ENCODE data around the gene GTPBP3. TPM values are rescaled to one million over a fixed set of nuclear protein-coding genes. Genes with fewer than 3 reads are reported as not detected.

Gene GTPBP3
- total RNA-seq, 1 donor: 14.2 TPM

GRCh38 chr19:17339088-17339741 is 1.9 kb downstream of the GTPBP3 start:
- H3K4me3 ChIP-seq (ENCODE audit: low read depth, low read length): no peak overlapping the region
- no peak for DNase-seq (ENCODE audit: low read depth)
- TF ChIP-seq, protein P1, sequence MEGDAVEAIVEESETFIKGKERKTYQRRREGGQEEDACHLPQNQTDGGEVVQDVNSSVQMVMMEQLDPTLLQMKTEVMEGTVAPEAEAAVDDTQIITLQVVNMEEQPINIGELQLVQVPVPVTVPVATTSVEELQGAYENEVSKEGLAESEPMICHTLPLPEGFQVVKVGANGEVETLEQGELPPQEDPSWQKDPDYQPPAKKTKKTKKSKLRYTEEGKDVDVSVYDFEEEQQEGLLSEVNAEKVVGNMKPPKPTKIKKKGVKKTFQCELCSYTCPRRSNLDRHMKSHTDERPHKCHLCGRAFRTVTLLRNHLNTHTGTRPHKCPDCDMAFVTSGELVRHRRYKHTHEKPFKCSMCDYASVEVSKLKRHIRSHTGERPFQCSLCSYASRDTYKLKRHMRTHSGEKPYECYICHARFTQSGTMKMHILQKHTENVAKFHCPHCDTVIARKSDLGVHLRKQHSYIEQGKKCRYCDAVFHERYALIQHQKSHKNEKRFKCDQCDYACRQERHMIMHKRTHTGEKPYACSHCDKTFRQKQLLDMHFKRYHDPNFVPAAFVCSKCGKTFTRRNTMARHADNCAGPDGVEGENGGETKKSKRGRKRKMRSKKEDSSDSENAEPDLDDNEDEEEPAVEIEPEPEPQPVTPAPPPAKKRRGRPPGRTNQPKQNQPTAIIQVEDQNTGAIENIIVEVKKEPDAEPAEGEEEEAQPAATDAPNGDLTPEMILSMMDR (IDR thresholded peaks at IDR 0.05; ENCODE audit: insufficient read depth, low read depth, low read length): no peak

DNA sequence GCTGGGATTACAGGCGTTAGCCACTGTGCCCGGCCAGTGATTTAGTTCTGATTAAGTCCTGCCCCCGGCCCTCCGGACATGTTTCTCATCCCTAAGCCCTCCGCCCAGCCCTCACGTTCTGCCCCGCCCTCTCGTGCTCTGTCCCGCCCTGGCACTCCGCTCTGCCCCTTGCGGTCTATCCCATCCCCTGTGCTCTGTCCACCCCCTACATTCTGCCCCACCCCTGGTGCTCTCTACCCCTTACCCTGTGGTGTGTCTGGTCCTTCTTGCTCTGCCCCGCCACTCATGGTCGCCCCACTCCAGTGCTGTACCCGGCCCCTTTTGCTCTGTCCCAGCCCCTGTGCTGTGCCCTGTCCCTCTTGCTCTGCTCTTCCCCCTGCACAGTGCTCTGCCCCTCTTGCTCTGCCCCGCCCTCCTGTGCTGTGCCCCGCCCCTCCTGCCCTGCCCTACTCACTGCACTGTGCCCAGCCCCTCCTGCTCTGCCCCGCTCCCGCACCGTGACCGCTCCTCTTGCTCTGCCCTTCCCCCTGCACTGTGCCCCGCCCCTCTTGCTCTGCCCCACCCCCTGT is 3.0 kb downstream of the GTPBP3 start:
- TF ChIP-seq, protein P1 (IDR thresholded peaks at IDR 0.05; ENCODE audit: insufficient read depth, low read depth, low read length): no peak
- no peak for DNase-seq (ENCODE audit: low read depth)

DNA sequence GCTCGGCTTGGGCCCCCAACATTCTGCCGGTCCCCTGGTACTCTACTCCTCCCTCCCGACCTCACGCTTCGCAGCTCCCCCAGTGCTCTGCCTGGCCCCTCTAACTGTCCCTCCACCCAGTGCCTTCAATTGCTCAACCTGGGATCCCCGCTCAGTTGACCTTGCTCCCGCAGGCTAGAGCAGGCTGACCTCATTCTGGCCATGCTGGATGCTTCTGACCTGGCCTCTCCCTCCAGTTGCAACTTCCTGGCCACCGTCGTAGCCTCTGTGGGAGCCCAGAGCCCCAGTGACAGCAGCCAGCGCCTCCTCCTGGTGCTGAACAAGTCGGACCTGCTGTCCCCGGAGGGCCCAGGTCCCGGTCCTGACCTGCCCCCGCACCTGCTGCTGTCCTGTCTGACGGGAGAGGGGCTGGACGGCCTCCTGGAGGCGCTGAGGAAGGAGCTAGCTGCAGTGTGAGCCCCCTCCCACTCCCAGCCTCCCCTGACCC is 3.6 kb downstream of the GTPBP3 start:
- H3K4me3 ChIP-seq (ENCODE audit: low read depth, low read length): no peak overlapping the region
- TF ChIP-seq, protein P1 (IDR thresholded peaks at IDR 0.05; ENCODE audit: insufficient read depth, low read depth, low read length): no peak
- no peak for DNase-seq (ENCODE audit: low read depth)

More for the DNA sequence above, 3.0 kb downstream of the GTPBP3 start:
- H3K4me3 ChIP-seq (ENCODE audit: low read depth, low read length): no peak overlapping the region

DNA sequence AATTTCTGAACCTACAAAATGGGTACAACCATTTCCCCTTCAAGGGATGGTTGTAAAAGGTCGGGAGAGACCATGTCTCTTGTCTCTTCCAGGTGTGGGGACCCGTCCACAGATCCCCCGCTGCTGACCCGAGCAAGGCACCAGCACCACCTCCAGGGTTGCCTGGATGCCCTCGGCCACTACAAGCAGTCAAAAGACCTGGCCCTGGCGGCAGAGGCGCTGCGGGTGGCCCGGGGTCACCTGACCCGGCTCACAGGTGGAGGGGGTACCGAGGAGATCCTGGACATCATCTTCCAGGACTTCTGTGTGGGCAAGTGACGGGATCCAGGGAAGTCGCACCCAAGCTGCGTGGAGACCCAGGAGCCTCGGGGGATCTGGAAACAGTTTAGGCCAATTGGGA is 4.0 kb downstream of the GTPBP3 start:
- TF ChIP-seq, protein P1 (IDR thresholded peaks at IDR 0.05; ENCODE audit: insufficient read depth, low read depth, low read length): no peak
- DNase-seq (ENCODE audit: low read depth): no peak
- no peak overlapping the region for H3K4me3 ChIP-seq (ENCODE audit: low read depth, low read length)

DNA sequence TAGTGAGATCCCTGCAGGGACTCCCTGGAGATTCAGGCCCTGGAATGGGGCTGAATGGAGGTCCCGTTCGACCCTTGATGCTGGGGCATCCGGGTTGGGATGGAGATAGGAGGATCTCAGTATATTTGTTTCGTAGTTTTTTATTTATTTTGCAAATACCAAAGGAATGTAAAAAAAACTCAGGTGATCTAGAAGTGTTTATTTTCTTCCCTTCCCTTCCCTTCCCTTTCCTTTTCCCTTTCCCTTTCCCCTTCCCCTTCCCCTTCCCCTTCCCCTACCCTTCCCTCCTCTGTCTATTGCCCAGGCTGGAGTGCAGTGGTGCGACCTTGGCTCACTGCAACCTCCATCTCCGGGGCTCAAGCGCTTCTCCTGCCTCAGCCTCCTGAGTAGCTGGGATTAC is 4.5 kb downstream of the GTPBP3 start:
- no peak for DNase-seq (ENCODE audit: low read depth)
- TF ChIP-seq, protein P1 (IDR thresholded peaks at IDR 0.05; ENCODE audit: insufficient read depth, low read depth, low read length): no peak
- H3K4me3 ChIP-seq (ENCODE audit: low read depth, low read length): no peak overlapping the region

DNA sequence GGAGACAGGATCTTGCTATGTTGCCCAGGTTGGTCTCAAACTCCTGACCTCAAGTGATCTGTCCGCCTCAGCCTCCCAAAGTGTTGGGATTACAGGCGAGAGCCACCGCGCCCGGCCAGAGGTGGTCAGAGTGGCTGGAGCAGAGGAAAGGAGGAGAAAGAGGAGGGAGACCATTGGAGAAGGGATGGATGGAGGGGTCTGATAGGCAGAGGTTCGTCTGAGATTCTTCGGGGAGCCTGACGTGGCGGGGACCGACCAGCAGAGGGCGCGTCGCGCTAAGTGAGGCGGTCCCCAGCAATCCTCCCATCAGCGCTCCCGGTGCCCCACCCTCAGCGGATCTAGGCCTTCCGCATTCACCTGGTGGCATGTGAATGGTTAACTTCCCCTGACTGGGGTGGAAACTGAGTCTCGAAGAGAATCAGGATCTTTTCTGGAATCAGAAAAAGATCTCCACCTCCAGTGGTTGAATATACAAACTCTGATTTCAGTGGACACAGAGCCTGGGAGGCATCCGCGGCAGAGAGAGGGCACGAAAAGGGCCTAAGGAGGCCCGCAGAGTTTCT is 8.8 kb downstream of the GTPBP3 start:
- TF ChIP-seq, protein P1 (IDR thresholded peaks at IDR 0.05; ENCODE audit: insufficient read depth, low read depth, low read length): peak; percentile 86
- H3K4me3 ChIP-seq (ENCODE audit: low read depth, low read length): no peak overlapping the region
- peak; percentile 57 for DNase-seq (ENCODE audit: low read depth)

Data from fibroblast of villous mesenchyme (primary cell).